H1 (cell line): Measurements from ENCODE around the gene AGBL4. TPM values are rescaled to one million over a fixed set of nuclear protein-coding genes. Genes with fewer than 3 reads are reported as not detected.

Source experiments
- CTCF ChIA-PET: fragments of 300-600 bp; sonication (Branson Sonifier 250); formaldehyde crosslinking; loops from one replicate; lab custom pipeline; 2021; ENCODE audit not compliant: partially characterized antibody; lab: Charles Lee
- POLR2A ChIA-PET: fragments of 300-600 bp; sonication (Branson Sonifier 250); formaldehyde crosslinking; loops from one replicate; lab custom pipeline; 2021; ENCODE audit warnings: inconsistent platforms; ENCODE audit not compliant: partially characterized antibody; lab: Charles Lee
- DNase-seq, 2 experiments: peaks; one replicate each; pipeline versions ENCODE4 v3.0.0 to v3.0.0-alpha.2; 2010 to 2022; ENCODE audit warnings: low spot score in 2 of 2, low read depth in 1 of 2, mixed read lengths in 1 of 2
- FAIRE-seq: peaks from 2 replicates; lab custom pipeline; 2011; peaks lifted over from hg19 to GRCh38; lab: Jason Lieb, UNC
- H2AFZ ChIP-seq: 2 replicates; pipeline ENCODE4 v1.8.1; 2012; ENCODE audit warnings: low read length, inconsistent platforms
- H2AK5ac ChIP-seq: 2 replicates; pipeline ENCODE4 v1.6.1; 2013; ENCODE audit warnings: low read depth, low read length
- H2BK120ac ChIP-seq: replicated peaks from 2 replicates; pipeline ENCODE3; 2013; ENCODE audit warnings: low read depth, low read length, inconsistent platforms
- H2BK12ac ChIP-seq: 2 replicates; pipeline ENCODE4 v1.6.1; 2013; ENCODE audit warnings: low read depth, low read length
- H2BK15ac ChIP-seq: 2 replicates; pipeline ENCODE4 v1.6.1; 2013; ENCODE audit warnings: low read length
- H2BK20ac ChIP-seq: 2 replicates; pipeline ENCODE4 v1.6.1; 2013; ENCODE audit warnings: low read length
- H2BK5ac ChIP-seq: 2 replicates; pipeline ENCODE4 v1.6.1; 2013; ENCODE audit warnings: low read depth, low read length
- H3K14ac ChIP-seq: 2 replicates; pipeline ENCODE4 v1.6.1; 2013; ENCODE audit warnings: inconsistent platforms; ENCODE audit not compliant: insufficient read length
- H3K18ac ChIP-seq: 2 replicates; pipeline ENCODE4 v1.6.1; 2013; ENCODE audit warnings: low read length; ENCODE audit errors: extremely low read depth
- H3K23ac ChIP-seq: 2 replicates; pipeline ENCODE4 v1.6.1; 2013; ENCODE audit warnings: inconsistent platforms; ENCODE audit not compliant: insufficient read length
- H3K23me2 ChIP-seq: 2 replicates; pipeline ENCODE4 v1.6.1; 2013; ENCODE audit warnings: low read depth, low read length
- H3K27ac ChIP-seq: 2 replicates; pipeline ENCODE4 v1.6.1; 2011; ENCODE audit warnings: low read depth, low read length, inconsistent platforms
- H3K27me3 ChIP-seq, 4 experiments: replicated peaks in 1 of 4; 1 replicate in 1 of 4; 2 replicates in 3 of 4; pipeline versions ENCODE4 v1.6.1 to v1.8.1; 2011 to 2013; ENCODE audit warnings: low read length in 3 of 4, mild to moderate bottlenecking in 3 of 4, inconsistent platforms in 2 of 4, mixed read lengths in 2 of 4, moderate library complexity in 1 of 4; ENCODE audit not compliant: control insufficient read depth in 3 of 4, insufficient read depth in 3 of 4; ENCODE audit errors: extremely low read depth in 1 of 4
- H3K36me3 ChIP-seq, 4 experiments: 2 replicates each; pipeline versions ENCODE4 v1.6.1 to v1.8.1; 2011 to 2013; ENCODE audit warnings: mild to moderate bottlenecking in 4 of 4, low read length in 3 of 4, moderate library complexity in 2 of 4, control low read depth in 1 of 4, inconsistent platforms in 1 of 4; ENCODE audit not compliant: insufficient read depth in 4 of 4, control insufficient read depth in 2 of 4
- H3K4ac ChIP-seq: replicated peaks from 2 replicates; pipeline ENCODE3; 2013; ENCODE audit warnings: low read length, low read depth, mixed read lengths, inconsistent platforms; ENCODE audit not compliant: insufficient read length
- H3K4me1 ChIP-seq, 4 experiments: replicated peaks in 1 of 4; 1 replicate in 1 of 4; 2 replicates in 3 of 4; pipeline versions ENCODE4 v1.6.1 to v1.8.1; 2011 to 2013; ENCODE audit warnings: low read length in 3 of 4, inconsistent platforms in 2 of 4, mixed read lengths in 1 of 4; ENCODE audit not compliant: insufficient read depth in 4 of 4, control insufficient read depth in 3 of 4
- H3K4me2 ChIP-seq, 2 experiments: 2 replicates each; pipeline versions ENCODE4 v1.6.1 to v1.8.1; 2011 to 2013; ENCODE audit warnings: low read depth in 2 of 2, low read length in 2 of 2, control low read depth in 1 of 2, inconsistent platforms in 1 of 2, mild to moderate bottlenecking in 1 of 2; ENCODE audit not compliant: insufficient read depth in 1 of 2
- H3K4me3 ChIP-seq, 4 experiments: fragments of 200-600, 300-600 bp in 1 of 4; sonication (generic), shearing (Covaris generic), sonication (Bioruptor Twin) in 1 of 4; 2 replicates each; pipeline versions ENCODE4 v1.5.1 to v1.8.1; 2011 to 2016; ENCODE audit warnings: low read length in 4 of 4, low read depth in 3 of 4, control low read depth in 2 of 4, inconsistent platforms in 2 of 4, mild to moderate bottlenecking in 2 of 4, mixed read lengths in 1 of 4, moderate library complexity in 1 of 4; ENCODE audit not compliant: insufficient read depth in 2 of 4; ENCODE audit errors: extremely low read depth in 1 of 4
- H3K56ac ChIP-seq: replicated peaks from 2 replicates; pipeline ENCODE3; 2013; ENCODE audit warnings: low read depth, mild to moderate bottlenecking, mixed read lengths, low read length, inconsistent platforms; ENCODE audit not compliant: insufficient read length
- H3K79me1 ChIP-seq: 2 replicates; pipeline ENCODE4 v1.6.1; 2013; ENCODE audit warnings: low read depth, low read length, control low read depth
- H3K79me2 ChIP-seq, 2 experiments: 2 replicates each; pipeline versions ENCODE4 v1.6.1 to v1.8.1; 2012 to 2013; ENCODE audit warnings: low read length in 2 of 2, mild to moderate bottlenecking in 2 of 2, inconsistent platforms in 1 of 2; ENCODE audit not compliant: insufficient read depth in 2 of 2, control insufficient read depth in 1 of 2
- H3K9ac ChIP-seq, 4 experiments: replicated peaks in 1 of 4; 1 replicate in 1 of 4; 2 replicates in 3 of 4; pipeline versions ENCODE4 v1.6.1 to v1.8.1; 2011 to 2013; ENCODE audit warnings: low read depth in 3 of 4, low read length in 3 of 4, control low read depth in 2 of 4, mild to moderate bottlenecking in 2 of 4, moderate library complexity in 2 of 4, inconsistent platforms in 1 of 4; ENCODE audit errors: extremely low read depth in 1 of 4
- H3K9me3 ChIP-seq, 2 experiments: 2 replicates each; pipeline versions ENCODE4 v1.6.1 to v1.8.1; 2012 to 2013; ENCODE audit warnings: mild to moderate bottlenecking in 2 of 2, moderate library complexity in 2 of 2, control low read depth in 1 of 2, inconsistent platforms in 1 of 2, low read depth in 1 of 2, low read length in 1 of 2, mixed read lengths in 1 of 2; ENCODE audit not compliant: insufficient read depth in 2 of 2
- H4K20me1 ChIP-seq, 2 experiments: replicated peaks in 1 of 2; 2 replicates each; pipeline versions ENCODE3 to v1.8.1; 2011 to 2013; ENCODE audit warnings: inconsistent platforms in 2 of 2, low read length in 2 of 2, mild to moderate bottlenecking in 1 of 2; ENCODE audit not compliant: insufficient read depth in 2 of 2, control insufficient read depth in 1 of 2
- H4K5ac ChIP-seq: 2 replicates; pipeline ENCODE4 v1.6.1; 2013; ENCODE audit warnings: low read length, low read depth, mixed read lengths, inconsistent platforms; ENCODE audit not compliant: insufficient read length
- H4K8ac ChIP-seq: 2 replicates; pipeline ENCODE4 v1.8.0; 2013; ENCODE audit warnings: mild to moderate bottlenecking, moderate library complexity, low read length, inconsistent platforms; ENCODE audit not compliant: insufficient read depth; ENCODE audit errors: extremely low read depth
- H4K91ac ChIP-seq: replicated peaks from 2 replicates; pipeline ENCODE3; 2013; ENCODE audit warnings: low read length, mixed read lengths, inconsistent platforms; ENCODE audit not compliant: insufficient read length
- GTF2F1 ChIP-seq: IDR thresholded peaks from 2 replicates; pipeline ENCODE4 v1.6.1; 2012; ENCODE audit warnings: low read depth, low read length, improper control_type of control experiment, borderline replicate concordance
- SIN3A ChIP-seq, 2 experiments: IDR thresholded peaks in 1 of 2; conservative IDR thresholded peaks in 1 of 2; 2 replicates each; pipeline ENCODE4 v1.6.1; 2011 to 2012; ENCODE audit warnings: low read length in 2 of 2, improper control_type of control experiment in 1 of 2, low read depth in 1 of 2, mild to moderate bottlenecking in 1 of 2
- WGBS, 2 experiments: shearing (Covaris generic) in 1 of 2; methylation state at CpG; one replicate each; pipeline versions ENCODE4 v1.1.6 to v1.1.7; 2013 to 2015; ENCODE audit warnings: low lambda C conversion rate in 2 of 2, mixed read lengths in 2 of 2, inconsistent platforms in 1 of 2, low coverage in 1 of 2, missing lambda C conversion rate in 1 of 2; ENCODE audit not compliant: insufficient replicate concordance in 2 of 2, insufficient coverage in 1 of 2, insufficient read length in 1 of 2; ENCODE audit errors: extremely low coverage in 1 of 2, missing lambda C conversion rate in 1 of 2; 5-methylcytosine and 5-hydroxymethylcytosine counted together
- polyA plus RNA-seq, 7 experiments: library from polyadenylated mRNA; depleted of rRNA in 3 of 7; stranded (reverse) in 5 of 7; unstranded in 2 of 7; fragments of >200 nt in 5 of 7; fragments of 200-250 nt in 2 of 7; gene quantifications; 1 replicate in 5 of 7; 2 replicates in 1 of 7; 4 replicates in 1 of 7; pipeline versions ENCODE4 v1.2.1 to v1.2.3, GENCODE V29; 2011 to 2013; ENCODE audit warnings: missing spikeins in 2 of 7, mixed read lengths in 2 of 7
- total RNA-seq: library from RNA; stranded (reverse); fragmentation: NEBNext Ultra II Directional; extraction: Animal tissue kit (Norgen Biotek cat#: 25700); gene quantifications from 2 replicates; pipeline ENCODE4 v1.2.1, GENCODE V29; 2021

Gene AGBL4
- total and polyA plus RNA-seq, 2 of the 8 experiments (the other 6 are each of a cell fraction or from before 2014, with no cell fraction given) = 0.41 to 0.45 TPM

- Histone ChIP-seq H3K27me3 (no peaks in the 10 kb centered on the region), H3K4me3 (no peak overlapping the region), H3K36me3 (no peaks in the 10 kb centered on the region), H2BK20ac (no peak overlapping the region), H2BK5ac (no peak overlapping the region), H2BK12ac (no peak overlapping the region), H3K4me1 (no peaks in the 10 kb centered on the region), H2AK5ac (no peak overlapping the region), H3K9ac (no peak overlapping the region), H3K79me1 (no peaks in the 10 kb centered on the region), H4K91ac (no peak overlapping the region), H4K20me1 (no peaks in the 10 kb centered on the region), H3K23me2 (no peaks in the 10 kb centered on the region; the same call in 1 of the 2 replicates), H2AFZ (no peak overlapping the region), H3K4me2 (no peak overlapping the region), H3K56ac (no peak overlapping the region), H3K4ac (no peak overlapping the region), H2BK120ac (no peak overlapping the region), H3K27ac (no peak overlapping the region), H3K18ac (no peak overlapping the region), H4K5ac (no peak overlapping the region), H2BK15ac (no peak overlapping the region), H3K79me2 (no peaks in the 10 kb centered on the region), H4K8ac (no peak overlapping the region), H3K14ac (no peak overlapping the region), H3K23ac (no peak overlapping the region), H3K9me3 (peaks cover 44 to 55% of the 10 kb centered on the region in 2 experiments)
- CTCF ChIA-PET = no interaction called here
- no peak for FAIRE-seq
- TF ChIP-seq GTF2F1 (no peak), SIN3A (conservative IDR thresholded peaks at IDR 0.05 in 1 of 2, IDR thresholded peaks at IDR 0.05 in 1 of 2; ENCODE audit: low read depth in 1 of 2, low read length in 2 of 2) (no peak)
- 74% methylated on average over 1 of the region's 1 CpG; no CpG with 5 or more reads in 1 of the 2 experiments for WGBS, 2 experiments
- DNase-seq = no peak
- POLR2A ChIA-PET = no interaction called here
Observed at GRCh38 chr1:49234988-49235387, 788.8 kb downstream of the AGBL4 start.
